Left ventricle myocardium inferior (tissue), 1 donor: ENCODE measurements around the gene IQGAP1. TPM values are rescaled to one million over a fixed set of nuclear protein-coding genes. Genes with fewer than 3 reads are reported as not detected.
"Not testable (repeated sequence)": the region's sequence is repeated elsewhere in the genome, so short reads cannot be mapped to it uniquely, and the experiment has no call there.

Experiments
- DNase-seq: peaks from one replicate; pipeline ENCODE4 v3.0.0-alpha.2; 2020
- H3K27ac ChIP-seq: fragments of 200-600 bp; replicated peaks from 2 replicates; pipeline ENCODE4 v1.8.0; 2021
- H3K27me3 ChIP-seq: fragments of 200-600 bp; 2 replicates; pipeline ENCODE4 v1.8.0; 2021; ENCODE audit warnings: low read depth
- H3K36me3 ChIP-seq: fragments of 200-600 bp; 2 replicates; pipeline ENCODE4 v1.8.0; 2021
- H3K4me1 ChIP-seq: fragments of 200-600 bp; 2 replicates; pipeline ENCODE4 v1.8.0; 2021
- H3K4me3 ChIP-seq: fragments of 200-600 bp; 2 replicates; pipeline ENCODE4 v1.8.0; 2021; ENCODE audit warnings: mild to moderate bottlenecking, moderate library complexity
- H3K9me3 ChIP-seq: fragments of 200-600 bp; replicated peaks from 2 replicates; pipeline ENCODE4 v1.8.0; 2021
- intact Hi-C: fragments of 100-400 bp; cut with micrococcal nuclease; formaldehyde crosslinking; loops from one replicate; pipeline ENCODE4 v1.11.0; 2022
- total RNA-seq: library from RNA; stranded (reverse); fragmentation: NEBNext Ultra II Directional; extraction: Animal tissue kit (Norgen Biotek cat#: 25700); gene quantifications from one replicate; pipeline ENCODE4 v1.2.1, GENCODE V29; 2021
- TF ChIP-seq, protein P1 (sequence below): fragments of 200-600 bp; IDR thresholded peaks from 2 replicates; pipeline ENCODE4 v1.8.0; 2021; ENCODE audit warnings: antibody characterized with exemption, mild to moderate bottlenecking, borderline replicate concordance
- donor health status: DM: no; HTN: yes; CAD: no; lungs with severe emphysema.

Gene IQGAP1
- total RNA-seq, 1 donor from 2014 or later: 39.2 TPM

DNA sequence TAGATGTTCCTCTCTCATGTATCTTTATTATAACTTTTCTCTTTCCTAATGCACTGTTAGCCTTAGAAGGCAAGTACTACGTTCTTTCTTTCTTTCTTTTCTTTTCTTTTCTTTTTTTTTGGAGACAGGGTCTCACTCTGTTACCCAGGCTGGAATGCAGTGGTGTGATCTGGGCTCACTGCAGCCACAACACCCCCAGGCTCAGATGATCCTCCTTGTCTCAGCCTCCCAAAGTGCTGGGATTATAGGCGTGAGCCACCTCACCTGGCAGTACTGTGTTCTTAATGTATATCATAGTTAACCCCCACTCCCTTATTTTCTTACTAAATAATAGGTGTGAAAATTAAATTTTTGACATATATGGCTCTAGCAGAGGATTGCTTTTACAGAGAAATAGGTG, 23.1 kb downstream of the IQGAP1 start:
- intact Hi-C loops: no loop called here
- TF ChIP-seq, protein P1, sequence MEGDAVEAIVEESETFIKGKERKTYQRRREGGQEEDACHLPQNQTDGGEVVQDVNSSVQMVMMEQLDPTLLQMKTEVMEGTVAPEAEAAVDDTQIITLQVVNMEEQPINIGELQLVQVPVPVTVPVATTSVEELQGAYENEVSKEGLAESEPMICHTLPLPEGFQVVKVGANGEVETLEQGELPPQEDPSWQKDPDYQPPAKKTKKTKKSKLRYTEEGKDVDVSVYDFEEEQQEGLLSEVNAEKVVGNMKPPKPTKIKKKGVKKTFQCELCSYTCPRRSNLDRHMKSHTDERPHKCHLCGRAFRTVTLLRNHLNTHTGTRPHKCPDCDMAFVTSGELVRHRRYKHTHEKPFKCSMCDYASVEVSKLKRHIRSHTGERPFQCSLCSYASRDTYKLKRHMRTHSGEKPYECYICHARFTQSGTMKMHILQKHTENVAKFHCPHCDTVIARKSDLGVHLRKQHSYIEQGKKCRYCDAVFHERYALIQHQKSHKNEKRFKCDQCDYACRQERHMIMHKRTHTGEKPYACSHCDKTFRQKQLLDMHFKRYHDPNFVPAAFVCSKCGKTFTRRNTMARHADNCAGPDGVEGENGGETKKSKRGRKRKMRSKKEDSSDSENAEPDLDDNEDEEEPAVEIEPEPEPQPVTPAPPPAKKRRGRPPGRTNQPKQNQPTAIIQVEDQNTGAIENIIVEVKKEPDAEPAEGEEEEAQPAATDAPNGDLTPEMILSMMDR: no peak
- Histone ChIP-seq H3K27ac (no peak overlapping the region), H3K4me1 (peaks cover 84% of the 10 kb centered on the region), H3K4me3 (no peak overlapping the region), H3K9me3 (no peaks in the 10 kb centered on the region), H3K36me3 (peaks cover 3% of the 10 kb centered on the region), H3K27me3 (no peaks in the 10 kb centered on the region)
- DNase-seq: no peak

GRCh38 chr15:90412356-90413194, 24.5 kb downstream of the IQGAP1 start:
- no peak for DNase-seq
- Histone ChIP-seq H3K4me3 (no peak overlapping the region), H3K27me3 (no peaks in the 10 kb centered on the region), H3K9me3 (no peaks in the 10 kb centered on the region), H3K27ac (peak overlapping the region; percentile 54), H3K4me1 (peaks cover 71% of the 10 kb centered on the region), H3K36me3 (peaks cover 3% of the 10 kb centered on the region)
- intact Hi-C loops: no loop called here
- TF ChIP-seq, protein P1: no peak

DNA sequence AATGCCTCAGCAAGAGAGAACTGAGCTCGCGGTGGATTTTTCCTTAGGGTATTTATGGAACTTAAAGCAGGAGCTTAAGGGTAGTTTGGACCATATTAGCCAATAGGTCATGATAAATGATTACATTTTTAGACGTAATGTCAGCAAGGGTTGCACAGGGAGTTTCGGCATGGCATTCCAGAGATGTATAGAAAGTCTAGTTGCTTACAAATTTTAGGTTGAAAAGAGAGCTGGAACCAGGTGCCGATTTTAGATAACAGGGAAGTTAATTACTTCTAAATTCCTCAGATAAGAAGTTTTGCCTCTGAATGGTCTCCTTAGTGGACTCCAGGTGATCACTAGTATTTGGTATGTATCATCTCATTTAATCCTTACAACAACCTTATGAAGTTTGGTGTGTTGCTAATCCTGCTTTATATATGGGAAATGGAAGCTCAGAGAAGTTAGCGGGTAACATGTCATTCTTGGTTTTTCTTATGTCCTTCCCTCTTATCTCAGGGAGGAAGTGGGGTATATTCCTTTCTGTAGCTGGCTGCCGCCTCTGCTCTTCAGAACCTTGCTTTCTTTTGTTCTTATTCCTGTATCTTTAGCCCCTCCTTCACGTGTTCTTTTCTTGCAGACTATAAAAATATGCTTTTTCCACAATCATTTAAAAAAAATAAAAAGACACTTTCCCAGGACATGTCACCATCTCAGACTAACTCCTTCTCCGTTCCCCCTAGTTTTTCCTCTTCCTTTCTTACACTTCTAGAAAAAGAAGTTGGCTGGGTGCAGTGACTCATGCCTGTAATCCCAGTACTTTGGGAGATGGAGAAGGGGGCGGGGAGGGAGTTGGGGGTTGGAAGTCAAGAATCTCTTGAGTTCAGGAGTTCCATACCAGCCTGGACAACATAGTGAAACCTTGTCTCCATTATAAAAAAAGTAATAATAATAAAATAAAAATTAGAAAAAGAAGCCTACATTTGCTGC, 25.7 kb downstream of the IQGAP1 start:
- Histone ChIP-seq H3K4me1 (peaks cover 70% of the 10 kb centered on the region), H3K36me3 (peaks cover 3% of the 10 kb centered on the region), H3K27ac (peak overlapping the region; percentile 54), H3K27me3 (no peaks in the 10 kb centered on the region), H3K9me3 (no peaks in the 10 kb centered on the region), H3K4me3 (peak overlapping the region; percentile 1)
- no peak for DNase-seq
- TF ChIP-seq, protein P1: no peak
- intact Hi-C loops: no loop called here

DNA sequence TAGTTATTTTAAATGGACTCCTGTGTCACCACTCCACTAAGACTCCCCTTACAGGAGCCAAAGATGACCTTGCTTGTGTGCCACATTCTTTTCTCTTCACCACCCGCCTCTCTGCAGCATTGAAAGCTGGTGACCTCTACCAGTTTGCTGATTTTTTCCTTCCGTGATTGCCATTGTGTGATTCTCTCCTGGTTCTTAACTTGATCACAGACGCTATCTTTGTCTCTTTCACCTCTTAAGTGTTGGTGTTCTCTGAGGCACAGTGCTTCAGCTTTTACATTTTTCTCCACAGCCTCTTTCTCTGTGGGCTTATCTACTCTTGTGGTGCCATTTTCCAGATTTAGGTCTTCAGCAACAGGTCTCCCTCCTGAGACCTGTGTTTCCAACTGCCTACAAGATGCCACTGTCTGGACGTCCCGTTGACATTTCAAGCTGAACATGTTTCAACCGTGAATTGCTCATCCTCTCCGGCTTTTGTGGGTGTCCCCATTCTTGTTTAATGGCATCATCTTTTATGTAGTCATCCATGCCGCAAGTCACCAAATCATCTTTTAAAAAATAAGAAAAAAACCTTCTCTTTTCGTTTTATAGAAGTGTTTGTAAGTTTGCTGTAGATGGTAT, 26.5 kb downstream of the IQGAP1 start:
- Histone ChIP-seq H3K4me1 (peaks cover 71% of the 10 kb centered on the region), H3K27ac (peak overlapping the region; percentile 54), H3K9me3 (no peaks in the 10 kb centered on the region), H3K27me3 (no peaks in the 10 kb centered on the region), H3K36me3 (peaks cover under 1% of the 10 kb centered on the region), H3K4me3 (no peak overlapping the region)
- intact Hi-C loops: no loop called here
- DNase-seq: no peak
- TF ChIP-seq, protein P1: no peak

DNA sequence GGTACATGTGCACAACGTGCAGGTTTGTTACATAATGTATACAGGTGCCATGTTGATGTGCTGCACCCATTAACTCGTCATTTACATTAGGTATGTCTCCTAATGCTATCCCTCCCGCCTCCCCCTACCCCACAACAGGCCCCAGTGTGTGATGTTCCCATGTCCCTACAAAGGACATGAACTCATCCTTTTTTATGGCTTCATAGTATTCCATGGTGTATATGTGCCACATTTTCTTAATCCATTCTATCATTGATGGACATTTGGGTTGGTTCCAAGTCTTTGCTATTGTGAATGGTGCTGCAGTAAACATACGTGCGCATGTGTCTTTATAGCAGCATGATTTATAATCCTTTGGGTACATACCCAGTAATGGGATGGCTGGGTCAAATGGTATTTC, 28.0 kb downstream of the IQGAP1 start:
- DNase-seq, H3K27ac ChIP-seq, H3K27me3 ChIP-seq, intact Hi-C loops, H3K4me3 ChIP-seq, H3K36me3 ChIP-seq, H3K9me3 ChIP-seq: not testable (repeated sequence)
- H3K4me1 ChIP-seq: peaks cover 83% of the 10 kb centered on the region
